ENCODE results near the gene GPR153.
"Not testable (repeated sequence)": the region's sequence is repeated elsewhere in the genome, so short reads cannot be mapped to it uniquely, and the experiment has no call there.

GPR153 gene
- total RNA-seq = 0.77 to 0.87 (median 0.78) reads per million in 3 experiments

DNA sequence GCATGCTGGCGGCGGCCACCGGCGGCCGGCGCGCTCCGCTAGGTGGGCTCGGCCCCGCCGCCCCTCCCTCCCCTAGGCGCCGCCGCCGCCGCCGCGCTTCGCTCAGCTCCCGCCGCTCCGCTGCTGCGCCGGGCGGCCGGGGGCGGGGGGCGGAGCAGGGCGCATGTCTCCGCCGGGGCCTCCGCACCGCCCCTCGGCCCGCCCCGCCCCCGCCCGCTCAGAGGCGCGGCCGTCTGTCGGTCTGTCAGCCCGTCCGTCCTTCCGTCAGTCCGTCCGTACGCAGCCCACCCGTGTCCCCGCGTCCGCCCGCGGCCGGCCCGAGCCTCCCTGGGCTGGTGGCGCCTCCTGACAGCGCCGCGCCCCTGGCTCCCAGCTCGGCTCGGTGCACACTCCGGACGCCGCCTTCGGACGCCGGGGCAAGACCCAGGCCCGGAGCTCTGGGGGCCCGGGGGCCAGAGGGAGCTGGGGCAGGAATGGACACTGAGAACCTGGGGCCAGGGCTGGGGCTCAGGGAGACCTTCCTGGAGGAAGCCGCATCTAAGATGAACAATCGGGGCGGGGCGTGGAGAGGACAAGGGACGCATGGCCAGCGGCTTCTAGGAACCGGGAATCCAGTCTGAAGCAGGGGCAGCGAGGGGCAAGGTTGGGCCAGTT lies at the start of gene GPR153:
TSS of gene GPR153 (minus strand) at position 138 of the 654 bp plus-strand sequence. CDS start 6,193 bp downstream, outside the sequence.
- no peak for DNase-seq

DNA sequence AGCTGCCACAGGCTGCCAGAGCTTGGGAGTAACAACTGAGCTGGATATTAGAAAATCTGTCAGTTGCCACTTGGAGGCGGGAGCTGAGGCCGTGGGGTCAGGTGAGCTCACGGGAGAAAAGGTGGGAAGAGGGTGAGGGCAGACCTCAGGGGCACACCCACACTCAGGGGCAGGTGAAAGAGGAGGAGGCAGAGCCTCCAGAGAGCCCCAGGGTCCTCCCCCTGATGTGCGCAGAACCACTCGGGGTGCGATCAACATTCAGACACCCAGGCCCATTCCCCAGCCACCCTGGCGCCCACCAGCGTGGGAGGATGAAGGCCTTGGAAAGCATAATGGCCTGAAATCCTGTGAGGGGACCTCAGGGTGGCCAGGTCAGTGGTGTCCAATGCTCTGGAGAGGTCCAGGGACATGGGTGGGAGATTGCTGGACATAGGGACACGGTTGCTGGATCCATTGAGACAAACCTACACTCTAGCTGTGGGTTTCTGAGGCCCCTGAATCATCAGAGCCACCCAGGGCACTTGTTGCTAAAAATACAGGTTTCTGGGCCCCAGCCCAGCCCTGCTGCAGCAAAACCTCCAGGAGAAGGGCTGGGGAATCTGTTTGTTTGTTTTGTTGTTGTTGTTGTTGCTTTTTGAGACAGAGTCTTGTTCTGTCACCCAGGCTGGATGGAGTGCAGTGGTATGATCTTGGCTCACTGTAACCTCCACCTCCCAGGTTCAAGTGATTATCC lies 49.4 kb upstream of the GPR153 start:
- no peak for DNase-seq

DNA sequence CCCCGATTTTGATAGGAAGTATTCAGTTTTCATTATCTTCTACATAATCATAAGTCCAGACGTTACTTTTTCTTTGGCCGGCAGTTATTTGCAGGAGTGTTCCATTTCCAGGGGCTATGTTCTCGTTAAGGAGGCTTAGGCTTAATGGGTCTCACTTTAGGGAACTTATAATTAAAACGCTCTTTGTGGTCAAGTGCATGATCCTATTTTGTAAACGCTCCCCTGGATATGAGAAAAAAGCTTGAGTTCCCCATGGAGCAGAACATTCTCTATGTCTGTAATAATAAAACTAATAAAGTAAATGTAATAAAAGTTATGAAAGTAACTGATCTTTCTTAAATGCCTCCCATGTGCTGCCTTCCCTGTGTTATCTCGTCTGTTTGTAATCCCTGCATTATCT lies 48.7 kb upstream of the GPR153 start:
- no peak for DNase-seq

DNA sequence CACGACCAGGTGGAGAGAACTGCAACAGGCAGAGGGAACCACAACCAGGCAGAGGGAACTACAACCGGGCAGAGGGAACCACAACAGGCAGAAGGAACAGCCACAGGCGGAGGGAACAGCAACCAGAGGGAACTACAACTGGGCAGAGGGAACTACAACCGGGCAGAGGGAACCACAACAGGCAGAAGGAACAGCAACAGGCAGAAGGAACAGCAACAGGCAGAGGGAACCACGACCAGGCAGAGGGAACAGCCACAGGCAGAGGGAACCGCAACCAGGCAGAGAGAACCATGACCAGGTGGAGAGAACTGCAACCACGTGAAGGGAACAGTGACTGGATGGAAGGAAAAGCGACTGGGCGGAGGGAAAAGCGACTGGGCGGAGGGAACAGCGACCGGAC lies 47.6 kb upstream of the GPR153 start:
- DNase-seq = no peak

DNA sequence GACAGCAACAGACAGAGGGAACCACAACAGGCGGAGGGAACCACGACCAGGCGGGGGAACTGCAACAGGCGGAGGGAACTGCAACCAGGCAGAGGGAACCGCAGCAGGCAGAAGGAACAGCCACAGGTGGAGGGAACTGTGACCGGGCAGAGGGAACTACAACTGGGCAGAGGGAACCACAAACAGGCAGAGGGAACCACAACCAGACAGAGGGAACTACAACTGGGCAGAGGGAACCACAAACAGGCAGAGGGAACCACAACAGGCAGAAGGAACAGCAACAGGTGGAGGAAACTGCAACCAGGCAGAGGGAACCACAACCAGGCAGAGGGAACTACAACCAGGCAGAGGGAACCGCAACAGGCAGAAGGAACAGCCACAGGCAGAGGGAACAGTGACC lies 46.8 kb upstream of the GPR153 start:
- not testable (repeated sequence) for DNase-seq

DNA sequence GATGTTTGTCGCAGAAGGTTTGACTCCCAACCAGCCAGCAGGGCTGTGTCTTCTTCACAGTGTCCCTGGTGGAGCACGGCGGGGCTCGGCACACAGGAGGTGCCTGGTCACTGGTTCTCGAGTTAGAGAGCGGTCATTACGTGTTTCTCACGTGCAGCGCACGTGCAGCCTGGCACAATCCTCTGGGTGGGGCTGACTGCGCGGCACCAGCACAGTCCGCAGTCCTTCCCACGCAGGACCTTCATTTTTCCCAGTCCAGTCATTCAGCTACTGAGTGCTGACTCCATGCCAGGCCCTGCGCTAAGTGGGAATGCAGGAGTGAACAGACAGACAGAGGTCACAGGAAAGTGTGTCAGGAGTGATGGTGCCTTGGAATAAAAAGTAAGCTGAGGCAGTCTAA lies 46.2 kb upstream of the GPR153 start:
- no peak for DNase-seq

DNA sequence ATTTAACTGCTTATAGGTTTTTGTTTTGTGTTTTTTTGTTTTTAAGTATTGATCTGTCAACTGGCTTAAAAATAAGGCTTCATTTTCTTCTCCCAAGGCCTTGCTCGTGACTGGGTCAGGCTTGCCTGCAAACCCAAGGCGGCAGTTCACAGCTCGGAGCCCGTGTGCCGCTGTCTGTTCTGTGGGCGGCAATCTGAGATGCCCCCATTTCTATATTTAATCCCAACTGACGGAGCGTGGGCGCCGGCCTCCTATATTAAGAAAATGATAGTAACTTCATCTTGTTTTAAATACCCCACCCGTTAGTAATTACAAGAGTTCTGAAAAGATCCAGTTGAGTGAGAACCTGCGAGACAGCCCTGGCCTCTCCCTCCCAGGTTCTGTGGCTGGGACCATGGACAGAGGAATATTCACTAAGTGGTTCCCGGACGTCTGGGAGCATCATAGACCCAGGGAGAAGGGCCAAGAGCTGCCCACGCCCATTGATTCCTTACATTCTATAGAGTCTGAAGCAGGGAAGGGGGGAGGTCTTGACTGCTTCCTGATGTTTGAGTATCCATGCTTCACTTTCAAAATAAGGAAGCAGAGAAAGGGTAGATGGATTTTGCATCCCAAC lies 42.6 kb upstream of the GPR153 start:
- no peak for DNase-seq

DNA sequence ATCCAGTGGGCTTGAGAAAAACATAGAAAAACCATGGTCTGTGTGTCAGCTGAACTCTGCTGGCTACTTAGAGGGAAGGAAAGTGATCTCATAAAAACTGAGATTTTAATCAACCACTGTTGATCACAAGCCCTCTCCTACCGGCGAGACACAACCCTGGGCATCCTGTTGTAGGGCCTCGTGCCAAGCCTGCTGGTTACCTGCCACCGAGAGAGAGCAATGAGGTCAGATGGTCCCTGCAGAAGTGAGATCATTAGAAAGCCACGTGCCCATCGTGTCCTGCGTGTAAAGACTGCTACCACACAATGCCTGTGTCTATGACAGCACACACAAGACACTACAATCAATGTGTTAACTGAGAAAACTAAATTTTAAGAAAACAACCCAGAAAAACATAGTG lies 41.7 kb upstream of the GPR153 start:
- no peak for DNase-seq

DNA sequence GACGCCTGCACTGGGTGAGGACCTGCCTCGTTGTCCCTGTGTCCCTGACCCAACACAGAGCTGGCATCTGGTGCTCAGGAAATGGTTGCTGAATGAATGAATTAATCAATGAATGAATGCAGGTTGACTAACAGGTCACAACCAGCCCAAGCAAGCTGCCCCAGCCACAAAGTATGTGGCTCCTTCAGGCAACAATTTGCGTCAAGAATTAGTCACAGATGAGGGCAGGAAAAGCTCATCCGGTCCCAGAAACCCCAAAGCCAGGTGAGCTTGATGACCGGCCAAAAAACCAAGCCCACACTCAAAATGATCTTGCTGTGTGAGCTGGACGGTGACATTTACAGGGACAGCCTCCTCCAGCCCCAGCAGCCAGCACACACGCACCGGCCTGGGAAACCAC lies 40.6 kb upstream of the GPR153 start:
- no peak for DNase-seq

DNA sequence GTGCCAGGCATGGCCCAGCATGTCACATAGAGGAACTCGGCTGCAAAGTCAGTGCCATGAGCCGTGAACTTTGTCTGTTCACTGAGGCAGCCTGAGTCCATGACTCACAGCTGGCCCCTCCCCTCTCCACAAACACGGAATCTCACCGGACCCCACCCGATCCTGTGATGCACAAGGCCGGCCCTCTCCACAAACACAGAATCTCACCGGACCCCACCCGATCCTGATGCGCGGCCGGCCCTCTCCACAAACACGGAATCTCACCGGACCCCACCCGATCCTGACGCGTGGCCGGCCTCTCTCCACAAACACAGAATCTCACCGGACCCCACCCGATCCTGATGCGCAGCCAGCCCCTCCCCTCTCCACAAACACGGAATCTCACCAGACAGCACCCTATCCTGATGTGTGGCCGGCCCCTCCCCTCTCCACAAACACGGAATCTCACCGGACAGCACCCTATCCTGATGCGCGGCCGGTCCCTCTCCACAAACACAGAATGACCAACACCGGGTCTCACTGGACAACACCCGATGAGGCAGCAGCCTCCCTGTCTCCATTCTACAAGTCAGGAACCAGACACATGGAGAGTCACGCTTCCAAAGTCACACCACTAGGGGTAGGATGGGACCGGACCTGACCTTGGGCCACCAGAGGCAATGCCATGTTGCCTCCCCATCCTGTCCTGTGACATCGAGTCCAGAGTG lies 39.6 kb upstream of the GPR153 start:
- no peak for DNase-seq

DNA sequence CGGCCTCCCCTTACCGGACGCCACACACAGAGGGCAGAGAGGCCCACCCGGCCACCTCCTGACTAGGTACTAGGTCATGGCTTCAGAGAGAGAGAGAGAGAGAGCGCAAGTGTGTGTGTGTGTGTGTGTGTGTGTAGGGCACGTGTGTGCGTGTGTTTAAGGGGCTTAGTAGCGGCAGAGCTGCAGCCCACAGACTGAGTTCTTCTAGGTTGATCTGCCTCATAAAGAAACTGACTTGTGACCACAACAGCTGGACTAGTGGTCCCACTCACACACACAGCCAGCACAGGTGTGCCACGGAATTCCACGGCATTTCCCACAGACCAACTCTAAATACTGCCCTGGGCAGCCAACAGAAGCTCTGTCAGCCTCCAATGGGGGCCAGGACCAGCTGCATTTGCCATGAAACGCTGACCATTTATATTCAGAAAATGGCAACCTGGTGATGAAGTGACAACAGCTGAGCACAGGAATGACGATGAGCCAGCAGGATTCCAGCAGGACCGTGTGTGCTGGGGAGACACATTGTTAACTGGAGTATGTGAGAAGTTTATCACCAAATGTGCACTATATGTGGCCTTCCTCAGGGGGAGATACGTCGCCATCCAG lies 38.8 kb upstream of the GPR153 start:
- DNase-seq = no peak

DNA sequence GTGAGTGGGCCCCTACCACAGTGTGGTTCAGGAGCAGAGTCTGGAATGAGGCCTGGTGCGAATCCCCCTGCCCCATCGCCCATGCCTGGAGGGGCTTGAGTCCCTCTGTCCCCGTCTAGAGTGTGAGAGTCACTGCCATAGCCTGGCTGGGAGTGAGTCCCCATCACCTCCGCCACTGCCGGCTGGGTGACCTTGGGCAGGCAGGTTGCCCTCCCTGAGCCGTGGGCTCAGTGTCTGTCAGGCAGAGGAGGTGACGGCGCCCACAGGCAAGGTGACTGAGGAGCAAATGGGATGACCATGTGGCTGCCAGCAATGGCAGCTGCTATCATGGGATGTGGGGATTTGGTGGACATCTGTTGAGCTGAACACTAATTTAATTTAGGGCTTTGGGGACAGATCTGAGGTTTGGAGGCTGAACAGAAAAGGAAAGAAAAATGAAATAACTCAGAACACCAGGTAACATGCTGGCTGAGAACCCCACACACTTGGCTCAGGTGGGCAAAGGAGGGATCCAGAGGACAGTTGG lies 38.1 kb upstream of the GPR153 start:
- DNase-seq = no peak

DNA sequence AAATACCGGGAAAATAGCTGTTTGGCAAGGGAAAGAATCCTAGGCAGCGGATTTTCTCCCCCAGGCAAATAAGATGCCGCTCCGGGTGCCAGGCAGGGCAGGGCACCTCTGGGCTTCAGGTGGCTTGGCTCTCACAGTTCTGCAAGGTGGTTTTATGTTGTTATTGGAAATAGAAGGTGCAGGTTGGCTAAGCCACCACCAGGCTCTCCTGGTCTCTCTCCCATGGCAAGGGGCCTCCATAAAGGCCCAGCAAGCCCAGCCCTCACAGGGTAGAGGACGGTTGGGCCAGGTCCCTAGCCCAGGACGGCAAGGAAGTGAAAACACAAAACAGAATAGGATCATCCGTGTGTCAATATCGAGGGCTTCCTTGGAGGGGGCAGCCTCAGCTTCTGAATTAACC lies 37.6 kb upstream of the GPR153 start:
- DNase-seq = no peak

DNA sequence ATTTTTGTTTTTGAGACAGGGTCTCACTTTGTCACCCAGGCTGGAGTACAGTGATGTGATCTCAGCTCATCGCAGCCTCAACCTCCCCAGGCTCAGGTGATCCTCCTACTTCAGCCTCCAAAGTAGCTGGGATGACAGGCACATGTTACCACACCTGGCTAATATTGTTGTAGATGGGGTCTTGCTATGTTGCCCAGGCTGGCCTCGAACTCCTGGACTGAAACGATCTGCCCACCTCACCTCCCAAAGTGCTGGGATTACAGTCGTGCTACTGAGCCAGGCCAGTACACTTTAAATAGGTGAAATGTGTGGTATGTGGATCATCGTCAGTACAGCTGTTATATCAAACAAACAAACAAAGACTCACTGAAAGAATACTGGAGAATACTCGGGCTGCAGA lies 35.0 kb upstream of the GPR153 start:
- no peak for DNase-seq

DNA sequence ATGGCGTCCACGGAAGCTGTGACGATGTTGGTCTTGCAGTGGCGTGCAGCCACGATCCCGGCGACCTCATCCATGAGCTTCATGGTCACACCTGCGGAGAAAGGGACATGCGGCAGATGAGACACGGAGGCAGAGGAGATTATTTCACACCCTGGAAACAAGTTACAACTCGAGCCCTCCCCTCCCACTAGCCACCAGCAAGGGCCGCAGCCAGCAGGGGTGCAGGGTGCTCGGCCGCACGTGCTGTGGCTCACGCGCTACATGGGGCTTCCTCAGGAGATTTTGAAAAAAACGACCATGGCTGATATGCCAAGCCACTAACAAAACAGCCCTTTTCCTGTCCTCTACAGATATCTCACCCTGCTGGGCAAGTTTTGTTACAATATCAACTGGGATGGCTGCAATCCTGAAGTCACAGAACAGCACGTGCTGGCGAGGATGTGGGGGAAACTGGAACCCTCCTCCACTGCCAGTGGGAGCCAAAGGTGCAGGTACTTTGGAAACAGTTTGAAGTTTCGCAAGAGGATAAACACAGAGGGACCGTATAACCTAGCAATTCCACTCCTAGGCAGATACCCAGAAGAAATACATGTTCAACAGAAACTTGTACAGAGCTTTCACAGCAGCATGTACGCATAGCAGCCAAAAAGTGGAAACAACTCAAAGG lies 34.1 kb upstream of the GPR153 start:
- DNase-seq = no peak

DNA sequence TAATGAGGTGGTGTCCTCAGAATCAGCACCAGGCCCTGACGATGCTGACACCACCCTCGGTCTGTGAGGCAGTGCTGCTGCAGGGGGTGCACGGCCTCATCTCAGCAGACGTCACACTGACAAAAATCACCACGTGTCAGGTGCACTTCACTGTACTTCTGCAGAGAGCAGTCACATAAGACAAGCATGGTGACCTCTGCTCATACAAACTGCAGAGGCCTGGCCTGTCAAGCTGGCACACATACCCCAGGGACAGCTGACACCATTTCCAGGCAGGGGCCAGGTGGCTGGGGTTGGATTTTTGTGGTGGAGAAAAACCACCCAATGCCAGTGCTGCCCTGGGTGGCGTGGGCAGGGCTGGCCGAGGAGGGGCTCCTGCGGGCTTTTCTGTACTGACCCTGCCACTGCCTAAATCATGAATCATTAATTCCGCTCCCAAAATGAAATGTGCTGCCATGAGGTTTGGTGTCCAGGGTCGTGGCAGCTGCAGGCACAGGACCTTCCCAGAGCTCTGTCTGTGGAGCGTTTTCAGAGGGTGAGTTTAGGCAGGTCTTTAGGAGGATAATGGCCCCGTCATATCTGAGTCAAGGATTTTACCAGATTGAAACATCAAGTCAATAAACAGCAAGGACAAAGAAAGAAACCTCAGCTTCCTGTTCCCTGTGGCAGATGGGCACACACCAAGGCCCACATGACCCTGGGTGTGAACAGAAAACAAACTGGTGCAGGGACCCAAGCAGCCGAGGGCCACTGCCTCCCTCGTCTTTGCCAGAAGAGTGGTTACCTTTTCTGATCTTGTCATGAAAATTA lies 33.4 kb upstream of the GPR153 start:
- no peak for DNase-seq

DNA sequence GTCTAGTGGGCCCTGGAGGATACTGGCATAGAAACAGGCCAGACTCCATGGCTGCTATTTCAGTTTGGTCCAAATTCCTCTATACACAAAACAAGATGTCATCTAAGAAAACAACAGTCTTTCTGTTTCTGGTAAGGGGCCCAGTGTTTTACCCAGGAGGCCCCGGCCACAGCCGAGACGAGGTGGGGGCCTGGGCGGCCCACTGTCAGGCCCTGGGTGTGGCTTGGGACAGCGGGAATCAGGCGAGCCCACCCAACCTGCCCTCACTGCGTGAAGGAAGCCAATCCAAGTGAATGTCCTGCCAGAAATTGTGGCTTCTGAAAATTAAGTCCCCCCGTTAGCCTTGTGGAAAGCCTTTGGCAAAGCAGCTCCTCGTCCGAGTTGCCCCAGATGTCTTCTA lies 31.2 kb upstream of the GPR153 start:
- DNase-seq = no peak

DNA sequence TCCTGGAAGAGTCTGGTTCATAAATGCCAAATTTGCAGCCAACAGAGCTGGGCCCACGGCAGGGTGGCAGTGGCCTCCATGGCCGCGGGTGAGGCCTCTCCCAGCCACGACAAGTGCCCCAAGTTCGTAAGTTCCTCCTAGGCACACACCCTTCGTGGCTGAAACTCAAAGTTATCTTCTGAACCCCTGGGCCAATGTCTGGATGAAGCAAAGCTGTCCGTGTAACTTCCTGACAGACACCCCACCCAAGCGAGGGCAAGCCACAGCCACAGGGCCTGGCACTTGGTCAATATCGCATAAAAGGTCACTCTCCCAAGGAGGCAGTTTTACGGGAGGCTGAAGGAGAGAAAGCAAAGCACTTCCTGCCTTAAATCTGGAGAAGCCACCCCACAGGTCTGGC lies 27.8 kb upstream of the GPR153 start:
- no peak for DNase-seq

DNA sequence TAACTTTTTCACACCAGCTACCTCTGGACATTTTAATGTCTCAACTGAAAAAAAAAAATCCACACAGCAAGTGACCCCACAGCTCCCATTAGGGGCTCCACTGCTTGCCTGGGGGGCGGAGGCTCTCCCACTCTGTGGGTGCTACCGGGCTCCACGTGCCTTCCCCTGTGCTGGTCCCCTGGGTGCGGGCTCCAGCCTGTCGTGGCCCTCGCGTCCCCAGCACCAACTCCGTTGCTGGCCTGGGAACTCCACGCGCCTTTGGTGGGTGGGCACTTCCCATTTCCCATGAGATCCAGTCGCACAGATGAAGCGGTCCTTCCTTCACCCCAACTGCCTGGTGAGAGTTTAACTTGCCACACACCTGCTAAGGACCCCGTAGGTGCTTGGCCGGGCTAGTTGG lies 27.1 kb upstream of the GPR153 start:
- no peak for DNase-seq

DNA sequence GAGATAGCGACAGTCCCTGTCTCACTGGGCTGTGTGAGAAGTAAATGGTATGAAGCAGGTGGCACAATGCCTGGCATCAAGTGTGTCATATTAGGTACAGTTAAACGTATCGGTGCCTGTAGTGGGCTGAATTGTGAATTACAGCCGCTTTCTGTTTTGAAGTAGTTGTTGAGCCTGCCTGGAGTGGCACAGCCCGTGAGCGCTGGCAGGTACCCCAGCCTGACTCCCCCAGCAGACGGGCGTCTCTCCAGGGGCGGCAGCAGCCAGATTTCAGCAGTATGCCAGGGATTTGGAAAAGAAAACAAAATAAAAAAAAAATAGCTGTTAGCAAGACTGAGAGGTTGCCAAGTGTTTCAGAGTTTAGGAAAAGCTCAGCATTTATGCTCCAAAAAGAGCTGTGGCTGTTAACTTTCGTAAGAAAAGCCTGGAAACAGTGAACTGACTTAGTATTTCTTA lies 26.6 kb upstream of the GPR153 start:
- DNase-seq = no peak

DNA sequence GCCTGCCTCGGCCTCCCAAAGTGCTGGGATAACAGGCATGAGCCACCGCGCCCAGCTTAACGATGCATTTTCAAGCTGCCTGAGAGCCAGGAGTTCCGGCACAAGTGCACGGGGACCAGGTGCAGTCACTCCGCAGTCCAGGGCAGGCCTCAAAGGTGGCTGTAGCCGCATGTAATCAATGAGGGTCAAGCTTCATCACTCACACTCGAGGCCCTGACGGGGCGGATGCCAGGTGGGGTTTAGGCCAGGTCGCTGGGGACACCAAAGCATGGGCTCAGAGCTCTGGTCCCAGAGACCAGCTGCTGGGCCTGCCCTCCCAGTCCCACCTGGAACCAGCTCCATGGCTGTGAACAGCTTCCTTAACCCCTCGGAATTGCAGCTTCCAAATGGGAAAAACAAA lies 26.1 kb upstream of the GPR153 start:
- DNase-seq = no peak

Measured in central memory CD4-positive, alpha-beta T cell (primary cell).